H9 (cell line): ENCODE results near the gene WASF3. TPM values are rescaled to one million over a fixed set of nuclear protein-coding genes. Genes with fewer than 3 reads are reported as not detected.

Experiments
- DNase-seq: peaks from one replicate; pipeline ENCODE4 v3.0.0-alpha.2; 2017
- H2AFZ ChIP-seq: one replicate; pipeline ENCODE4 v1.6.1; 2013; ENCODE audit warnings: mild to moderate bottlenecking, low read length, control low read depth, moderate library complexity
- H2AK5ac ChIP-seq: 2 replicates; pipeline ENCODE4 v1.6.1; 2013; ENCODE audit warnings: low read length, control low read depth, mixed read lengths; ENCODE audit not compliant: insufficient read length
- H2BK120ac ChIP-seq: one replicate; pipeline ENCODE4 v1.6.1; 2013; ENCODE audit warnings: low read depth, mild to moderate bottlenecking, low read length, control low read depth, inconsistent platforms; ENCODE audit not compliant: poor library complexity, severe bottlenecking
- H2BK12ac ChIP-seq: 2 replicates; pipeline ENCODE4 v1.6.1; 2013; ENCODE audit warnings: low read length, control low read depth, mixed read lengths, low read depth; ENCODE audit not compliant: insufficient read length
- H2BK15ac ChIP-seq: 2 replicates; pipeline ENCODE4 v1.6.1; 2013; ENCODE audit warnings: low read depth, low read length, control low read depth
- H2BK20ac ChIP-seq: one replicate; pipeline ENCODE4 v1.6.1; 2013; ENCODE audit warnings: low read depth, mild to moderate bottlenecking, low read length, control low read depth, inconsistent platforms; ENCODE audit not compliant: poor library complexity, severe bottlenecking
- H2BK5ac ChIP-seq: 2 replicates; pipeline ENCODE4 v1.6.1; 2013; ENCODE audit warnings: low read length, control low read depth, mixed read lengths; ENCODE audit not compliant: insufficient read length
- H3K14ac ChIP-seq: 2 replicates; pipeline ENCODE4 v1.6.1; 2013; ENCODE audit warnings: low read length, control low read depth; ENCODE audit not compliant: insufficient read depth
- H3K18ac ChIP-seq: 2 replicates; pipeline ENCODE4 v1.6.1; 2013; ENCODE audit warnings: low read depth, mild to moderate bottlenecking, mixed read lengths, low read length, control low read depth; ENCODE audit not compliant: insufficient read length
- H3K23ac ChIP-seq: 2 replicates; pipeline ENCODE4 v1.6.1; 2013; ENCODE audit warnings: low read length, control low read depth, mixed read lengths, low read depth; ENCODE audit not compliant: insufficient read length
- H3K23me2 ChIP-seq: 2 replicates; pipeline ENCODE4 v1.6.1; 2013; ENCODE audit warnings: low read depth, mild to moderate bottlenecking, mixed read lengths, low read length, control low read depth; ENCODE audit not compliant: insufficient read length, poor library complexity, severe bottlenecking
- H3K27ac ChIP-seq: 2 replicates; pipeline ENCODE4 v1.5.1; 2013; ENCODE audit warnings: low read length, control low read depth, mixed read lengths, low read depth; ENCODE audit not compliant: insufficient read length
- H3K27me3 ChIP-seq: 2 replicates; pipeline ENCODE4 v1.6.1; 2013; ENCODE audit warnings: low read length, control low read depth, inconsistent platforms; ENCODE audit not compliant: insufficient read depth
- H3K4ac ChIP-seq: 2 replicates; pipeline ENCODE4 v1.6.1; 2013; ENCODE audit warnings: low read depth, mild to moderate bottlenecking, control low read depth, inconsistent platforms, low read length, moderate library complexity
- H3K4me1 ChIP-seq: 2 replicates; pipeline ENCODE4 v1.6.1; 2013; ENCODE audit warnings: low read length, control low read depth, inconsistent platforms; ENCODE audit not compliant: insufficient read depth
- H3K4me2 ChIP-seq: 2 replicates; pipeline ENCODE4 v1.6.1; 2013; ENCODE audit warnings: low read length, control low read depth, mixed read lengths; ENCODE audit not compliant: insufficient read length, insufficient read depth
- H3K56ac ChIP-seq: 2 replicates; pipeline ENCODE4 v1.6.1; 2013; ENCODE audit warnings: low read depth, mild to moderate bottlenecking, mixed read lengths, low read length, control low read depth; ENCODE audit not compliant: insufficient read length
- H3K79me1 ChIP-seq: 2 replicates; pipeline ENCODE4 v1.6.1; 2013; ENCODE audit warnings: low read depth, mild to moderate bottlenecking, moderate library complexity, low read length, control low read depth, inconsistent platforms; ENCODE audit not compliant: insufficient read depth, poor library complexity, severe bottlenecking
- H3K79me2 ChIP-seq: 2 replicates; pipeline ENCODE4 v1.6.1; 2013; ENCODE audit warnings: low read length, control low read depth, inconsistent platforms; ENCODE audit not compliant: insufficient read depth
- H3K9ac ChIP-seq: 2 replicates; pipeline ENCODE4 v1.6.1; 2013; ENCODE audit warnings: low read length, control low read depth, mixed read lengths; ENCODE audit not compliant: insufficient read length; ENCODE audit errors: extremely low read depth
- H3K9me3 ChIP-seq: one replicate; pipeline ENCODE4 v1.6.1; 2013; ENCODE audit warnings: low read depth, low read length, inconsistent platforms; ENCODE audit not compliant: control insufficient read depth
- H3T11ph ChIP-seq: one replicate; pipeline ENCODE4 v1.6.1; 2013; ENCODE audit warnings: mild to moderate bottlenecking, low read length, control low read depth, inconsistent platforms
- H4K20me1 ChIP-seq: one replicate; pipeline ENCODE4 v1.6.1; 2013; ENCODE audit not compliant: control insufficient read depth, insufficient read length, insufficient read depth
- H4K5ac ChIP-seq: 2 replicates; pipeline ENCODE4 v1.6.1; 2013; ENCODE audit warnings: low read depth, mild to moderate bottlenecking, mixed read lengths, low read length, control low read depth; ENCODE audit not compliant: insufficient read length
- H4K8ac ChIP-seq: replicated peaks from 2 replicates; pipeline ENCODE4 v1.6.1; 2013; ENCODE audit warnings: low read length, control low read depth, mixed read lengths, low read depth; ENCODE audit not compliant: insufficient read length
- H4K91ac ChIP-seq: 2 replicates; pipeline ENCODE4 v1.6.1; 2013; ENCODE audit warnings: low read depth, mild to moderate bottlenecking, moderate library complexity, mixed read lengths, low read length, control low read depth; ENCODE audit not compliant: insufficient read length
- H3K27ac Mint-ChIP-seq, 3 experiments: 2 replicates in 2 of 3; 3 replicates in 1 of 3; pipeline ENCODE4 v1.8.0; 2020 to 2021; ENCODE audit warnings: mixed read lengths in 3 of 3, mild to moderate bottlenecking in 1 of 3, moderate library complexity in 1 of 3
- H3K27me3 Mint-ChIP-seq: 2 replicates; pipeline ENCODE4 v1.8.0; 2021; ENCODE audit warnings: low read depth, mild to moderate bottlenecking, moderate library complexity, mixed read lengths
- H3K36me3 Mint-ChIP-seq, 3 experiments: 2 replicates in 2 of 3; 3 replicates in 1 of 3; pipeline ENCODE4 v1.8.0; 2020 to 2021; ENCODE audit warnings: low read depth in 3 of 3, mixed read lengths in 3 of 3; ENCODE audit not compliant: insufficient read depth in 1 of 3
- H3K4me1 Mint-ChIP-seq, 2 experiments: 2 replicates each; pipeline ENCODE4 v1.8.0; 2020; ENCODE audit warnings: mixed read lengths in 2 of 2
- H3K4me3 Mint-ChIP-seq, 2 experiments: 2 replicates in 1 of 2; 3 replicates in 1 of 2; pipeline ENCODE4 v1.8.0; 2020 to 2021; ENCODE audit warnings: mild to moderate bottlenecking in 2 of 2, mixed read lengths in 2 of 2, moderate library complexity in 1 of 2
- H3K9me3 Mint-ChIP-seq, 2 experiments: 2 replicates in 1 of 2; 3 replicates in 1 of 2; pipeline ENCODE4 v1.8.0; 2020; ENCODE audit warnings: mild to moderate bottlenecking in 2 of 2, mixed read lengths in 2 of 2, moderate library complexity in 1 of 2
- CTCF ChIP-seq: fragments of 200-600 bp; sonication (generic); conservative IDR thresholded peaks from 3 replicates; pipeline ENCODE4 v1.8.0; 2021; ENCODE audit warnings: antibody characterized with exemption, mild to moderate bottlenecking
- WGBS: extraction: QIAGEN DNeasy Blood & Tissue Kit; methylation state at CpG from one replicate; pipeline ENCODE4 v1.1.7; 2013; ENCODE audit warnings: missing lambda C conversion rate, low lambda C conversion rate, mixed read lengths; ENCODE audit not compliant: insufficient read length; ENCODE audit errors: extremely low coverage; 5-methylcytosine and 5-hydroxymethylcytosine counted together
- total RNA-seq: library from RNA; stranded (reverse); gene quantifications from 2 replicates; pipeline ENCODE4 v1.2.1, GENCODE V29; 2021

WASF3 gene
- total RNA-seq, 1 experiment from 2014 or later = 22.2 TPM

- Histone ChIP-seq H2BK20ac (no peak overlapping the region), H4K91ac (no peak overlapping the region), H3K18ac (no peak overlapping the region), H3K27me3 (no peaks in the 10 kb centered on the region), H2BK120ac (no peak overlapping the region), H3T11ph (no peak overlapping the region), H3K9me3 (no peaks in the 10 kb centered on the region), H2BK12ac (no peak overlapping the region), H2BK5ac (no peak overlapping the region), H3K79me2 (0 out of 2 replicates have a peak, but pooled peaks cover 1% of the 10 kb centered on the region), H3K27ac (no peak overlapping the region), H3K23me2 (no peaks in the 10 kb centered on the region), H3K4me1 (no peaks in the 10 kb centered on the region), H4K8ac (no peak overlapping the region), H3K4ac (no peak overlapping the region), H3K23ac (no peak overlapping the region), H2AK5ac (no peak overlapping the region), H2AFZ (no peak overlapping the region), H3K14ac (no peak overlapping the region), H2BK15ac (no peak overlapping the region), H3K4me2 (no peak overlapping the region), H3K9ac (no peak overlapping the region), H3K56ac (no peak overlapping the region), H4K5ac (no peak overlapping the region), H3K79me1 (no peaks in the 10 kb centered on the region), H4K20me1 (no peaks in the 10 kb centered on the region)
- no peak for TF ChIP-seq CTCF
- WGBS = no CpG with 5 or more reads among the region's 1 CpG
- Mint-ChIP-seq H3K9me3 (peaks cover 11% of the 10 kb centered on the region in 2 experiments), H3K36me3 (peaks cover 3 to 11% (median 8%) of the 10 kb centered on the region in 3 experiments; a peak in 5 of 7 replicates), H3K4me3 (no peak overlapping the region), H3K27me3 (no peaks in the 10 kb centered on the region), H3K27ac (no peak overlapping the region), H3K4me1 (peaks cover 23 to 27% of the 10 kb centered on the region in 2 experiments)
- no peak for DNase-seq
Measured at GRCh38 chr13:26593661-26594060, 36.2 kb downstream of the WASF3 start.
